ENCODE data around the gene AIMP1.

AIMP1 gene

DNA sequence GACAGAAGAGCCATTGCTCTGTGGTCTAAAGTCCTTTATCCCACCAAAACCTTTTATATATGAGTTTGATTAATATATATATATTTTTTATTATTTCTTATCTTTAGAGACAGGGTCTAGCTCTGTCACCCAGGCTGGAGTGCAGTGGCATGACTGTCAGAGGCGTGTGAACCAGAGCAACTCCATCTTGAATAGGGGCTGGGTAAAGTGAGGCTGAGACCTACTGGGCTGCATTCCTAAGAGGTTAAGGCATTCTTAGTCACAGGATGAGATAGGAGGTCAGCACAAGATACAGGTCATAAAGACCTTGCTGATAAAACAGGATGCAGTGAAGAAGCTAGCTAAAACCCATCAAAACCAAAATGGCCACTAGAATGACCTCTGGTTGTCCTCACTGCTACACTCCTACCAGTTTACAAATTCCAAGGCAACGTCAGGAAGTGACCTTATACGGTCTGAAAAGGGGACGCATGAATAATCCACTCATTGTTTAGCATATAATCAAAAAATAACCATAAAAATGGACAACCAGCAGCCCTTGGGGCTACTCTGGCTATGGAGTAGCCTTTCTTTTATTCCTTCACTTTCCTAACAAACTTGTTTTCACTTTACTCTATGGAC is 10.8 kb upstream of the AIMP1 start:
- peaks cover 5% of the 10 kb centered on the region; the same call in 1 of the 2 replicates for H3K79me2 ChIP-seq (ENCODE audit: control insufficient read depth, low read length)
- no peaks in the 10 kb centered on the region for H3K9me3 ChIP-seq (ENCODE audit: control insufficient read depth, insufficient read depth, low read length)
- H3F3A ChIP-seq (ENCODE audit: control insufficient read depth, insufficient read depth) = no peaks in the 10 kb centered on the region
- H3K4me3 ChIP-seq (ENCODE audit: low read length) = no peak overlapping the region
- H3K27ac ChIP-seq (ENCODE audit: low read depth, low read length) = no peak overlapping the region
- no peaks in the 10 kb centered on the region for H3K27me3 ChIP-seq (ENCODE audit: control insufficient read depth, low read length)
- no peaks in the 10 kb centered on the region for H3K9me2 ChIP-seq (replicated peaks; ENCODE audit: control insufficient read depth, low read length)
- H3K4me1 ChIP-seq (ENCODE audit: control insufficient read depth, low read length) = no peaks in the 10 kb centered on the region
- TF ChIP-seq EZH2phosphoT487 (IDR thresholded peaks at IDR 0.05; ENCODE audit: borderline replicate concordance, low read length) = no peak
- TF ChIP-seq, protein P1, sequence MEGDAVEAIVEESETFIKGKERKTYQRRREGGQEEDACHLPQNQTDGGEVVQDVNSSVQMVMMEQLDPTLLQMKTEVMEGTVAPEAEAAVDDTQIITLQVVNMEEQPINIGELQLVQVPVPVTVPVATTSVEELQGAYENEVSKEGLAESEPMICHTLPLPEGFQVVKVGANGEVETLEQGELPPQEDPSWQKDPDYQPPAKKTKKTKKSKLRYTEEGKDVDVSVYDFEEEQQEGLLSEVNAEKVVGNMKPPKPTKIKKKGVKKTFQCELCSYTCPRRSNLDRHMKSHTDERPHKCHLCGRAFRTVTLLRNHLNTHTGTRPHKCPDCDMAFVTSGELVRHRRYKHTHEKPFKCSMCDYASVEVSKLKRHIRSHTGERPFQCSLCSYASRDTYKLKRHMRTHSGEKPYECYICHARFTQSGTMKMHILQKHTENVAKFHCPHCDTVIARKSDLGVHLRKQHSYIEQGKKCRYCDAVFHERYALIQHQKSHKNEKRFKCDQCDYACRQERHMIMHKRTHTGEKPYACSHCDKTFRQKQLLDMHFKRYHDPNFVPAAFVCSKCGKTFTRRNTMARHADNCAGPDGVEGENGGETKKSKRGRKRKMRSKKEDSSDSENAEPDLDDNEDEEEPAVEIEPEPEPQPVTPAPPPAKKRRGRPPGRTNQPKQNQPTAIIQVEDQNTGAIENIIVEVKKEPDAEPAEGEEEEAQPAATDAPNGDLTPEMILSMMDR (IDR thresholded peaks at IDR 0.05; ENCODE audit: low read depth, low read length, poor library complexity, severe bottlenecking) = no peak
- no peak overlapping the region for H3K4me2 ChIP-seq (ENCODE audit: low read length)
- H3K36me3 ChIP-seq (ENCODE audit: control insufficient read depth, low read length) = peaks cover 14% of the 10 kb centered on the region
- H4K20me1 ChIP-seq (ENCODE audit: control insufficient read depth, insufficient read depth, low read depth, low read length) = no peaks in the 10 kb centered on the region

DNA sequence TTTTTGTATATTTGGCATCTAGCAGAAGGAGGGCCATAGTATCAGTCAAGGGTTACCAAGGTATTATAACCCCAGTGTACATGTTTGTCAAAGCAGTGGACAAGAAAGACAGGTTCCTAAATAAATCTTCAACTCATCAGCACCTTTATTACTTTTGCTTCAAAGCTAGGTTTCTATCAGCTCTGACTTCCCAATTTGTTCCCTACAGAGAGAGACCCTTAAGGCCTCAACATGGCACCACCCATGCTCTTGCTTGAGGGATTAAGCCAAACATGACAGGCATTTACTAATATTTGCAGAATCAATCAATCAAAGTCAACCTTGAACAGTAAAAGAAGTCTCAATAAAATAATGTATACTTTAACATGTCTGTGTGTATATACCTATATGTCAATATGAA is 9.8 kb upstream of the AIMP1 start:
- Histone ChIP-seq H3K9me2 (replicated peaks; ENCODE audit: control insufficient read depth, low read length) (no peaks in the 10 kb centered on the region), H3K9me3 (ENCODE audit: control insufficient read depth, insufficient read depth, low read length) (no peaks in the 10 kb centered on the region), H3K27ac (ENCODE audit: low read depth, low read length) (no peak overlapping the region), H3K4me3 (ENCODE audit: low read length) (no peak overlapping the region), H3K4me1 (ENCODE audit: control insufficient read depth, low read length) (no peaks in the 10 kb centered on the region), H3K79me2 (ENCODE audit: control insufficient read depth, low read length) (peaks cover 10% of the 10 kb centered on the region; the same call in 1 of the 2 replicates), H4K20me1 (ENCODE audit: control insufficient read depth, insufficient read depth, low read depth, low read length) (no peaks in the 10 kb centered on the region), H3K4me2 (ENCODE audit: low read length) (no peak overlapping the region), H3K27me3 (ENCODE audit: control insufficient read depth, low read length) (no peaks in the 10 kb centered on the region), H3F3A (ENCODE audit: control insufficient read depth, insufficient read depth) (no peaks in the 10 kb centered on the region), H3K36me3 (ENCODE audit: control insufficient read depth, low read length) (peaks cover 13% of the 10 kb centered on the region)
- TF ChIP-seq, protein P1 (IDR thresholded peaks at IDR 0.05; ENCODE audit: low read depth, low read length, poor library complexity, severe bottlenecking) = no peak
- TF ChIP-seq EZH2phosphoT487 (IDR thresholded peaks at IDR 0.05; ENCODE audit: borderline replicate concordance, low read length) = no peak

DNA sequence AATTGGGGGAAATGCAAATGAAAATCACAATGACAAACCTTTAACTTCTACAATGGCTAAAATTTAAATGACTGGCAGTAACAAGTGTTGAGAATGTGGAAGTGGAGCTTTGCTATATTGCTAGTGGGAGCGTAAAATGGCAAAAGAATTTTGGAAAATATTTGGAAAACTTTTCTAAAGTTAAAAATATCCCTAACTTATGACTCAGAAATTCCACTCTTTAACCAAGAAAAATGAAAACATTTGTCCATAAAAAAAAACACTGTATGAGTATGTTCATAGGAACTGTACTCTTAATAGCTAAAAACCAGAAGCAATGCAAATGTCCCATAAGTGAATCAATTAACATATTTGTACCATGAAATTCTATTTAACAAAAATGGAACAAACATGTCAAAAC is 4.0 kb upstream of the AIMP1 start:
- H3K79me2 ChIP-seq (ENCODE audit: control insufficient read depth, low read length) = peaks cover 66% of the 10 kb centered on the region

More for the DNA sequence above, 4.0 kb upstream of the AIMP1 start:
- Histone ChIP-seq H3K4me1 (ENCODE audit: control insufficient read depth, low read length) (peaks cover 7% of the 10 kb centered on the region), H3K4me3 (ENCODE audit: low read length) (no peak overlapping the region), H3K4me2 (ENCODE audit: low read length) (no peak overlapping the region), H3K27ac (ENCODE audit: low read depth, low read length) (no peak overlapping the region), H3K9me3 (ENCODE audit: control insufficient read depth, insufficient read depth, low read length) (no peaks in the 10 kb centered on the region), H3K9me2 (replicated peaks; ENCODE audit: control insufficient read depth, low read length) (no peaks in the 10 kb centered on the region), H3K36me3 (ENCODE audit: control insufficient read depth, low read length) (peaks cover 14% of the 10 kb centered on the region), H4K20me1 (ENCODE audit: control insufficient read depth, insufficient read depth, low read depth, low read length) (0 out of 2 replicates have a peak, but pooled peaks cover 2% of the 10 kb centered on the region), H3K27me3 (ENCODE audit: control insufficient read depth, low read length) (no peaks in the 10 kb centered on the region), H3F3A (ENCODE audit: control insufficient read depth, insufficient read depth) (no peaks in the 10 kb centered on the region)
- TF ChIP-seq, protein P1 (IDR thresholded peaks at IDR 0.05; ENCODE audit: low read depth, low read length, poor library complexity, severe bottlenecking) = no peak
- TF ChIP-seq EZH2phosphoT487 (IDR thresholded peaks at IDR 0.05; ENCODE audit: borderline replicate concordance, low read length) = no peak

Data from DOHH2 (cell line).